GM23338 (cell line): ENCODE measurements around the gene KLHL40. TPM values are rescaled to one million over a fixed set of nuclear protein-coding genes. Genes with fewer than 3 reads are reported as not detected.

Experiments
- ATAC-seq: fragments of 200-7000 bp; cut with Tn5 transposase; 3 replicates; pipeline ENCODE4 v1.9.1; 2020
- DNase-seq: peaks from one replicate; pipeline ENCODE4 v3.0.0-alpha.2; 2015; ENCODE audit warnings: low spot score
- H2AFZ ChIP-seq: fragments of 200-600 bp; sonication (generic); 2 replicates; pipeline ENCODE4 v1.8.0; 2016; ENCODE audit warnings: antibody characterized with exemption, mild to moderate bottlenecking, moderate library complexity
- H3F3A ChIP-seq: fragments of 200-600 bp; sonication (generic); replicated peaks from 2 replicates; pipeline ENCODE4 v1.8.0; 2017; ENCODE audit warnings: antibody characterized with exemption, mixed run types, low read depth
- H3K27ac ChIP-seq: fragments of 200-600 bp; sonication (generic); 2 replicates; pipeline ENCODE4 v1.6.1; 2016; ENCODE audit warnings: low read depth
- H3K27me3 ChIP-seq: fragments of 200-600 bp; sonication (generic); 2 replicates; pipeline ENCODE4 v1.8.0; 2016; ENCODE audit warnings: mild to moderate bottlenecking, mixed run types, moderate library complexity; ENCODE audit not compliant: insufficient read depth
- H3K36me3 ChIP-seq: fragments of 200-600 bp; sonication (generic); 2 replicates; pipeline ENCODE4 v1.8.0; 2016; ENCODE audit warnings: mild to moderate bottlenecking; ENCODE audit not compliant: insufficient read depth
- H3K4me1 ChIP-seq: fragments of 200-600 bp; sonication (generic); 2 replicates; pipeline ENCODE4 v1.8.0; 2016; ENCODE audit warnings: mild to moderate bottlenecking, moderate library complexity; ENCODE audit not compliant: insufficient read depth
- H3K4me2 ChIP-seq: fragments of 200-600 bp; sonication (generic); 2 replicates; pipeline ENCODE4 v1.7.1; 2017; ENCODE audit warnings: mixed run types
- H3K4me3 ChIP-seq: fragments of 200-600 bp; sonication (generic); 2 replicates; pipeline ENCODE4 v1.6.1; 2016; ENCODE audit warnings: mixed run types
- H3K79me2 ChIP-seq: fragments of 200-600 bp; sonication (generic); replicated peaks from 2 replicates; pipeline ENCODE4 v1.8.0; 2017; ENCODE audit warnings: mild to moderate bottlenecking; ENCODE audit not compliant: insufficient read depth
- H3K9me2 ChIP-seq: fragments of 200-600 bp; sonication (generic); 2 replicates; pipeline ENCODE4 v1.8.0; 2017; ENCODE audit not compliant: insufficient read depth
- H4K20me1 ChIP-seq: fragments of 200-600 bp; sonication (generic); replicated peaks from 2 replicates; pipeline ENCODE4 v1.8.0; 2017; ENCODE audit warnings: mild to moderate bottlenecking; ENCODE audit not compliant: insufficient read depth
- H3K27ac Mint-ChIP-seq: 2 replicates; pipeline ENCODE4 v1.8.0; 2020; ENCODE audit warnings: inconsistent platforms, mild to moderate bottlenecking, moderate library complexity, mixed read lengths
- H3K27me3 Mint-ChIP-seq: 3 replicates; pipeline ENCODE4 v1.8.0; 2022; ENCODE audit warnings: low read depth, mild to moderate bottlenecking, moderate library complexity, mixed read lengths, inconsistent platforms; ENCODE audit not compliant: insufficient read depth, poor library complexity
- H3K36me3 Mint-ChIP-seq: 3 replicates; pipeline ENCODE4 v1.8.0; 2021; ENCODE audit warnings: low read depth, mild to moderate bottlenecking, inconsistent platforms, moderate library complexity, mixed read lengths
- H3K4me1 Mint-ChIP-seq: 3 replicates; pipeline ENCODE4 v1.8.0; 2020; ENCODE audit warnings: mild to moderate bottlenecking, inconsistent platforms, mixed read lengths
- H3K4me3 Mint-ChIP-seq: 3 replicates; pipeline ENCODE4 v1.8.0; 2021; ENCODE audit warnings: moderate library complexity, mild to moderate bottlenecking, inconsistent platforms, mixed read lengths
- H3K9me3 Mint-ChIP-seq: 3 replicates; pipeline ENCODE4 v1.8.0; 2020; ENCODE audit warnings: moderate library complexity, mild to moderate bottlenecking, inconsistent platforms, mixed read lengths
- EZH2 ChIP-seq: fragments of 200-600 bp; sonication (generic); IDR thresholded peaks from one replicate; pipeline ENCODE4 v1.8.0; 2017; ENCODE audit warnings: antibody characterized with exemption, mild to moderate bottlenecking, low read depth; ENCODE audit not compliant: unreplicated experiment
- EZH2phosphoT487 ChIP-seq: fragments of 200-600 bp; sonication (generic); IDR thresholded peaks from one replicate; pipeline ENCODE4 v1.8.1; 2018; ENCODE audit warnings: antibody characterized with exemption; ENCODE audit not compliant: unreplicated experiment
- JUNB ChIP-seq: IDR thresholded peaks from one replicate; pipeline ENCODE4 v1.6.1; 2016; ENCODE audit warnings: antibody characterized with exemption; ENCODE audit not compliant: unreplicated experiment
- NANOG ChIP-seq: IDR thresholded peaks from 2 replicates; pipeline ENCODE4 v1.6.1; 2016; ENCODE audit warnings: antibody characterized with exemption, borderline replicate concordance
- POLR2AphosphoS5 ChIP-seq: IDR thresholded peaks from 2 replicates; pipeline ENCODE4 v1.6.1; 2016; ENCODE audit warnings: antibody characterized with exemption, low read depth
- STAT1 ChIP-seq: IDR thresholded peaks from one replicate; pipeline ENCODE4 v1.6.1; 2016; ENCODE audit warnings: antibody characterized with exemption; ENCODE audit not compliant: unreplicated experiment
- ZNF114 ChIP-seq: fragments of 250-450 bp; sonication (Bioruptor Pico); IDR thresholded peaks from 2 replicates; pipeline ENCODE4 v1.5.0; 2020; ENCODE audit warnings: mild to moderate bottlenecking, moderate library complexity
- ZNF331 ChIP-seq: fragments of 250-450 bp; sonication (Bioruptor Pico); IDR thresholded peaks from 2 replicates; pipeline ENCODE4 v1.5.0; 2020; ENCODE audit warnings: low read depth, mild to moderate bottlenecking, moderate library complexity
- polyA plus RNA-seq: library from polyadenylated mRNA; unstranded; fragments of >200 nt; fragmentation: Nextera tagmentation; extraction: Ambion mirVana; gene quantifications from 2 replicates; pipeline ENCODE4 v1.2.1, GENCODE V29; 2016
- total RNA-seq: library from RNA; depleted of rRNA; stranded (reverse); fragments of >200 nt; shearing (Covaris generic); gene quantifications from 2 replicates; pipeline ENCODE4 v1.2.3, GENCODE V29; 2014
- TF ChIP-seq, protein P1 (sequence below): IDR thresholded peaks from one replicate; pipeline ENCODE4 v1.6.1; 2018; ENCODE audit warnings: antibody characterized with exemption; ENCODE audit not compliant: unreplicated experiment
- TF ChIP-seq, protein P2 (sequence below), 2 experiments: fragments of 200-600 bp in 1 of 2; sonication (generic) in 1 of 2; conservative IDR thresholded peaks; 2 replicates each; pipeline versions ENCODE4 v1.5.1 to v1.6.1; 2016 to 2017; ENCODE audit warnings: antibody characterized with exemption in 2 of 2, low read depth in 2 of 2, mild to moderate bottlenecking in 2 of 2, moderate library complexity in 1 of 2
- TF ChIP-seq, protein P3 (sequence below): IDR thresholded peaks from 2 replicates; pipeline ENCODE4 v1.6.1; 2016; ENCODE audit warnings: antibody characterized with exemption

The KLHL40 gene
- total and polyA plus RNA-seq, 2 experiments from 2014 or later = not detected

DNA sequence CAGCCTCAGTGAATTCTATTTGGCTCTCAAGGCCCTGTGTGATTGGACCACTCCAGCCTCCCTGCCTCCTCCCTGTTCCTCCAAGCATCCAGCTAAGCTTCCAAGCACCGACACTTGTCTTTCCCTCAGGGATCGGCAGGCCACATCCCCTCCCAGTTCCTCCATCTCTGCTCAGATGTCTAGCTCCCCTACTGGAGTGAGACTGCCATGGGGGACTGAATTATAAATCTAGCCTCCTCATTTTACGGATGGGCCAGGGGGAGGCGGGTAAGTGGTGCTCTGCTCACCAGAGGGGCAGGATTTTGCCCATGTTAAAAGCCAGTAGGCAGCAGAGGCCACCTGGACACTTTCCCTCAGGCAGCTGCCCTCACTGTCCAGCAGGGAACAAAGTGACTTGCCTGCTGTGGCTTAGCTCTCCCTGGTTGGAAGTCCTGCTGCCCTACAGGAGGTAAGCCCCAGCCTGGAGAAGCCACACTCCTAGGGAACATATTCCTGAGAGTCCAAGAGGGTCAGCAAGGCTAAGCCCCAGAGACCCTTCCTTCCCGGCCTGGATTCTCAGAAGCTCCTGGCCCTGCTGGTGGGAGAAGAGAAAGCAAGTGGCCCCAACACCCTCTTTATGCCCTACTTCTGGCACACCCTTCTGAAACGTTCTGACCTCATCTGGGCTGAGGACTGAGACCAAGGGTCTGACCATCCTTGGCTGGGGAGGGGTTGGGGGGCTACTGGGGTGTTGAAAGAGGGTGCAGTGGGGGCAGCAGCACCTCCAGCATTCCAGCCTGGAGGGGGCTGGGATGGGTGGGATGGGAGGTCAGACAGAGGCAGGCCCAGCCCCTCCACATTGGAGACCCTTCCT lies 26.4 kb downstream of the KLHL40 start:
- Mint-ChIP-seq H3K36me3 (no peaks in the 10 kb centered on the region), H3K27me3 (peaks cover 3% of the 10 kb centered on the region), H3K4me3 (no peak overlapping the region), H3K27ac (no peak overlapping the region), H3K4me1 (no peaks in the 10 kb centered on the region; the same call in 2 of the 3 replicates), H3K9me3 (no peaks in the 10 kb centered on the region)
- no peaks in the 10 kb centered on the region for H3F3A ChIP-seq
- no peaks in the 10 kb centered on the region for H4K20me1 ChIP-seq
- no peak for TF ChIP-seq EZH2phosphoT487
- TF ChIP-seq, protein P1, sequence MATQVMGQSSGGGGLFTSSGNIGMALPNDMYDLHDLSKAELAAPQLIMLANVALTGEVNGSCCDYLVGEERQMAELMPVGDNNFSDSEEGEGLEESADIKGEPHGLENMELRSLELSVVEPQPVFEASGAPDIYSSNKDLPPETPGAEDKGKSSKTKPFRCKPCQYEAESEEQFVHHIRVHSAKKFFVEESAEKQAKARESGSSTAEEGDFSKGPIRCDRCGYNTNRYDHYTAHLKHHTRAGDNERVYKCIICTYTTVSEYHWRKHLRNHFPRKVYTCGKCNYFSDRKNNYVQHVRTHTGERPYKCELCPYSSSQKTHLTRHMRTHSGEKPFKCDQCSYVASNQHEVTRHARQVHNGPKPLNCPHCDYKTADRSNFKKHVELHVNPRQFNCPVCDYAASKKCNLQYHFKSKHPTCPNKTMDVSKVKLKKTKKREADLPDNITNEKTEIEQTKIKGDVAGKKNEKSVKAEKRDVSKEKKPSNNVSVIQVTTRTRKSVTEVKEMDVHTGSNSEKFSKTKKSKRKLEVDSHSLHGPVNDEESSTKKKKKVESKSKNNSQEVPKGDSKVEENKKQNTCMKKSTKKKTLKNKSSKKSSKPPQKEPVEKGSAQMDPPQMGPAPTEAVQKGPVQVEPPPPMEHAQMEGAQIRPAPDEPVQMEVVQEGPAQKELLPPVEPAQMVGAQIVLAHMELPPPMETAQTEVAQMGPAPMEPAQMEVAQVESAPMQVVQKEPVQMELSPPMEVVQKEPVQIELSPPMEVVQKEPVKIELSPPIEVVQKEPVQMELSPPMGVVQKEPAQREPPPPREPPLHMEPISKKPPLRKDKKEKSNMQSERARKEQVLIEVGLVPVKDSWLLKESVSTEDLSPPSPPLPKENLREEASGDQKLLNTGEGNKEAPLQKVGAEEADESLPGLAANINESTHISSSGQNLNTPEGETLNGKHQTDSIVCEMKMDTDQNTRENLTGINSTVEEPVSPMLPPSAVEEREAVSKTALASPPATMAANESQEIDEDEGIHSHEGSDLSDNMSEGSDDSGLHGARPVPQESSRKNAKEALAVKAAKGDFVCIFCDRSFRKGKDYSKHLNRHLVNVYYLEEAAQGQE = no peak
- TF ChIP-seq, protein P2, sequence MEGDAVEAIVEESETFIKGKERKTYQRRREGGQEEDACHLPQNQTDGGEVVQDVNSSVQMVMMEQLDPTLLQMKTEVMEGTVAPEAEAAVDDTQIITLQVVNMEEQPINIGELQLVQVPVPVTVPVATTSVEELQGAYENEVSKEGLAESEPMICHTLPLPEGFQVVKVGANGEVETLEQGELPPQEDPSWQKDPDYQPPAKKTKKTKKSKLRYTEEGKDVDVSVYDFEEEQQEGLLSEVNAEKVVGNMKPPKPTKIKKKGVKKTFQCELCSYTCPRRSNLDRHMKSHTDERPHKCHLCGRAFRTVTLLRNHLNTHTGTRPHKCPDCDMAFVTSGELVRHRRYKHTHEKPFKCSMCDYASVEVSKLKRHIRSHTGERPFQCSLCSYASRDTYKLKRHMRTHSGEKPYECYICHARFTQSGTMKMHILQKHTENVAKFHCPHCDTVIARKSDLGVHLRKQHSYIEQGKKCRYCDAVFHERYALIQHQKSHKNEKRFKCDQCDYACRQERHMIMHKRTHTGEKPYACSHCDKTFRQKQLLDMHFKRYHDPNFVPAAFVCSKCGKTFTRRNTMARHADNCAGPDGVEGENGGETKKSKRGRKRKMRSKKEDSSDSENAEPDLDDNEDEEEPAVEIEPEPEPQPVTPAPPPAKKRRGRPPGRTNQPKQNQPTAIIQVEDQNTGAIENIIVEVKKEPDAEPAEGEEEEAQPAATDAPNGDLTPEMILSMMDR (conservative IDR thresholded peaks at IDR 0.05; ENCODE audit: low read depth in 2 of 2) = peak; percentile 6 to 16; a peak in 2 of 4 replicates
- no peak for TF ChIP-seq ZNF331 (CRISPR knock-in tag)
- no peak for TF ChIP-seq EZH2
- peak; percentile 30 for DNase-seq
- no peaks in the 10 kb centered on the region for H3K4me1 ChIP-seq
- no peak overlapping the region for H3K4me2 ChIP-seq
- no peaks in the 10 kb centered on the region for H3K9me2 ChIP-seq
- no peaks in the 10 kb centered on the region for H3K27me3 ChIP-seq
- H3K4me3 ChIP-seq = no peak overlapping the region
- H2AFZ ChIP-seq = no peak overlapping the region
- no peaks in the 10 kb centered on the region for H3K36me3 ChIP-seq
- no peaks in the 10 kb centered on the region for H3K79me2 ChIP-seq
- peak; percentile 78 for ATAC-seq
- H3K27ac ChIP-seq = no peak overlapping the region

DNA sequence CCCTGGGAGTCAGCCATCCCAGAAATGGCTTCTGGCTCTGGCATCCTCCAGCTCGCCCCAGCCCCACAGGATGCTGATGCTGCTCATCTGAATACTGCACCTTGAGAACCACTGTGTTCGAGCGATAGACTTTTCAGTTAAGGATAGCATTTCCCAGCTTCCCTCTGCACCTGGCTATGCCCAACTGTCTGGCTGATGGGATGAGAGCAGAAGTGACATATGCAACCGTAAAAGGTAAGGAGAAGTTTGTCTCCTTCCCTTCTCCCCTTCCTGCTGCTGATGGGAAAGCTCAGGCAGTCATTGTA lies 27.0 kb downstream of the KLHL40 start:
- Mint-ChIP-seq H3K4me3 (no peak overlapping the region), H3K27me3 (peaks cover 7% of the 10 kb centered on the region), H3K36me3 (no peaks in the 10 kb centered on the region), H3K4me1 (no peaks in the 10 kb centered on the region; the same call in 2 of the 3 replicates), H3K27ac (no peak overlapping the region), H3K9me3 (no peaks in the 10 kb centered on the region)
- H3F3A ChIP-seq = no peaks in the 10 kb centered on the region
- H3K79me2 ChIP-seq = no peaks in the 10 kb centered on the region
- no peaks in the 10 kb centered on the region for H3K9me2 ChIP-seq
- H4K20me1 ChIP-seq = no peaks in the 10 kb centered on the region
- H3K36me3 ChIP-seq = no peaks in the 10 kb centered on the region
- DNase-seq (no peak), ATAC-seq (no peak)
- H3K4me3 ChIP-seq = no peak overlapping the region
- H3K4me2 ChIP-seq = no peak overlapping the region
- no peak overlapping the region for H2AFZ ChIP-seq
- H3K27ac ChIP-seq = no peak overlapping the region
- H3K4me1 ChIP-seq = no peaks in the 10 kb centered on the region
- H3K27me3 ChIP-seq = no peaks in the 10 kb centered on the region
- TF ChIP-seq STAT1 = no peak
- no peak for TF ChIP-seq ZNF114 (CRISPR knock-in tag)
- TF ChIP-seq, protein P3, sequence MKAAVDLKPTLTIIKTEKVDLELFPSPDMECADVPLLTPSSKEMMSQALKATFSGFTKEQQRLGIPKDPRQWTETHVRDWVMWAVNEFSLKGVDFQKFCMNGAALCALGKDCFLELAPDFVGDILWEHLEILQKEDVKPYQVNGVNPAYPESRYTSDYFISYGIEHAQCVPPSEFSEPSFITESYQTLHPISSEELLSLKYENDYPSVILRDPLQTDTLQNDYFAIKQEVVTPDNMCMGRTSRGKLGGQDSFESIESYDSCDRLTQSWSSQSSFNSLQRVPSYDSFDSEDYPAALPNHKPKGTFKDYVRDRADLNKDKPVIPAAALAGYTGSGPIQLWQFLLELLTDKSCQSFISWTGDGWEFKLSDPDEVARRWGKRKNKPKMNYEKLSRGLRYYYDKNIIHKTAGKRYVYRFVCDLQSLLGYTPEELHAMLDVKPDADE = no peak
- TF ChIP-seq EZH2 = no peak
- TF ChIP-seq POLR2AphosphoS5 = no peak
- no peak for TF ChIP-seq JUNB
- TF ChIP-seq, protein P1 = no peak
- TF ChIP-seq NANOG = no peak
- TF ChIP-seq, protein P2 (conservative IDR thresholded peaks at IDR 0.05; ENCODE audit: low read depth in 2 of 2) = no peak
